A549 (cell line): ENCODE measurements around the gene DOP1A.

Source experiments
- CBX2 ChIP-seq: fragments of 200-600 bp; sonication (generic); IDR thresholded peaks from 2 replicates; pipeline ENCODE4 v1.6.1; 2016; ENCODE audit warnings: low read depth, mild to moderate bottlenecking, borderline replicate concordance
- RFX5 ChIP-seq: fragments of 450-650 bp; IDR thresholded peaks from 2 replicates; pipeline ENCODE4 v1.7.1; 2014; ENCODE audit warnings: antibody characterized with exemption, mild to moderate bottlenecking, moderate library complexity

- no peak for TF ChIP-seq CBX2
- no peak for TF ChIP-seq RFX5
Observed at GRCh38 chr6:83169106-83169505, 101.6 kb downstream of the DOP1A start.
